Smooth muscle cell (in vitro differentiated cells): ENCODE measurements around the gene LUC7L3. TPM values are rescaled to one million over a fixed set of nuclear protein-coding genes. Genes with fewer than 3 reads are reported as not detected.

Source experiments
- DNase-seq: peaks from one replicate; lab custom pipeline; 2025; ENCODE audit not compliant: unreplicated experiment; lab: John Stamatoyannopoulos, UW
- H2AFZ ChIP-seq: fragments of 200-600 bp; sonication (generic); 2 replicates; pipeline ENCODE4 v1.6.0; 2016; ENCODE audit warnings: antibody characterized with exemption, low read depth, mild to moderate bottlenecking
- H3F3A ChIP-seq: fragments of 200-600 bp; sonication (generic); 2 replicates; pipeline ENCODE4 v1.6.0; 2017; ENCODE audit warnings: antibody characterized with exemption, low read depth
- H3K27ac ChIP-seq: fragments of 200-600 bp; sonication (generic); 2 replicates; pipeline ENCODE4 v1.5.1; 2016; ENCODE audit warnings: low read depth, mild to moderate bottlenecking
- H3K27me3 ChIP-seq: fragments of 200-600 bp; sonication (generic); 2 replicates; pipeline ENCODE4 v1.6.1; 2016; ENCODE audit warnings: low read depth, mild to moderate bottlenecking
- H3K36me3 ChIP-seq: fragments of 200-600 bp; sonication (generic); 2 replicates; pipeline ENCODE4 v1.5.1; 2016; ENCODE audit warnings: low read depth
- H3K4me1 ChIP-seq: fragments of 200-600 bp; sonication (generic); 2 replicates; pipeline ENCODE4 v1.5.1; 2016; ENCODE audit warnings: low read depth
- H3K4me2 ChIP-seq: fragments of 200-600 bp; sonication (generic); 2 replicates; pipeline ENCODE4 v1.6.0; 2016; ENCODE audit warnings: mild to moderate bottlenecking
- H3K4me3 ChIP-seq: fragments of 200-600 bp; sonication (generic); 2 replicates; pipeline ENCODE4 v1.5.1; 2016; ENCODE audit warnings: mild to moderate bottlenecking
- H3K79me2 ChIP-seq: fragments of 200-600 bp; sonication (generic); 2 replicates; pipeline ENCODE4 v1.6.0; 2016; ENCODE audit warnings: low read depth, mild to moderate bottlenecking
- H3K9ac ChIP-seq: fragments of 200-600 bp; sonication (generic); 2 replicates; pipeline ENCODE4 v1.6.0; 2016; ENCODE audit warnings: low read depth
- H3K9me3 ChIP-seq: fragments of 200-600 bp; sonication (generic); replicated peaks from 2 replicates; pipeline ENCODE4 v1.5.1; 2016; ENCODE audit warnings: low read depth
- H4K20me1 ChIP-seq: fragments of 200-600 bp; sonication (generic); 2 replicates; pipeline ENCODE4 v1.6.0; 2016; ENCODE audit warnings: low read depth
- CTCF ChIP-seq: fragments of 200-600 bp; sonication (generic); IDR thresholded peaks from 2 replicates; pipeline ENCODE4 v1.5.1; 2017; ENCODE audit warnings: borderline replicate concordance, mild to moderate bottlenecking, antibody characterized with exemption; ENCODE audit not compliant: insufficient read depth, poor library complexity, severe bottlenecking
- WGBS: methylation state at CpG from one replicate; pipeline ENCODE4 v1.1.7; 2016; ENCODE audit warnings: low lambda C conversion rate; 5-methylcytosine and 5-hydroxymethylcytosine counted together
- polyA plus RNA-seq: library from polyadenylated mRNA; unstranded; fragments of >200 nt; fragmentation: Nextera tagmentation; extraction: Ambion mirVana; gene quantifications from 2 replicates; pipeline ENCODE4 v1.2.1, GENCODE V29; 2016
- total RNA-seq: library from RNA; depleted of rRNA; stranded (reverse); fragments of >200 nt; gene quantifications from 2 replicates; pipeline ENCODE4 v1.2.3, GENCODE V29; 2014

LUC7L3 gene
- total and polyA plus RNA-seq, 2 experiments from 2014 or later, result 75.9 to 77.8 TPM

DNA sequence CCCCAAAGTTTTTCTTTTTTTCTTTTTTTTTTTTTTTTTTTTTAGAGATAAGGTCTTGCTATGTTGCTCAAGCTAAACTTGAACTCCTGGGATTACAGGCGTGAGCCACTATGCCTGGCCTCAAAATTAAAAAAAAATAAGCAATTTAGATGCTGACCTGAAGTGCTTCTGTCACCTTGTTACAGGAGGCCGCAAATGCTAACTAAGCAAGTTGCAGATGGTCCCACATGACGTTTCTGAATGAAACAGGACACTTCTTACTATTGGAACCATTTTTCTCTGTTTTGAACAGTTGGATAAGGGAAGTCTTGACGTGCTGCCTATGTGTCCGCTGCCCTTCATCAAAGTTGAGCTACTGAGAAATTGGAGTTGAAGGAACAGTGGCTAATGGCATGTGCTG lies 39.1 kb downstream of the LUC7L3 start:
- Histone ChIP-seq H3F3A (peaks cover 18% of the 10 kb centered on the region), H3K9me3 (no peaks in the 10 kb centered on the region), H3K4me1 (no peaks in the 10 kb centered on the region), H3K27me3 (no peaks in the 10 kb centered on the region), H3K27ac (no peak overlapping the region), H4K20me1 (no peaks in the 10 kb centered on the region), H3K9ac (no peak overlapping the region), H3K4me2 (no peak overlapping the region), H2AFZ (no peak overlapping the region), H3K79me2 (no peaks in the 10 kb centered on the region), H3K4me3 (no peak overlapping the region), H3K36me3 (no peaks in the 10 kb centered on the region)
- DNase-seq, result no peak
- 78% methylated on average over 5 of the region's 5 CpGs for WGBS
- no peak for TF ChIP-seq CTCF

DNA sequence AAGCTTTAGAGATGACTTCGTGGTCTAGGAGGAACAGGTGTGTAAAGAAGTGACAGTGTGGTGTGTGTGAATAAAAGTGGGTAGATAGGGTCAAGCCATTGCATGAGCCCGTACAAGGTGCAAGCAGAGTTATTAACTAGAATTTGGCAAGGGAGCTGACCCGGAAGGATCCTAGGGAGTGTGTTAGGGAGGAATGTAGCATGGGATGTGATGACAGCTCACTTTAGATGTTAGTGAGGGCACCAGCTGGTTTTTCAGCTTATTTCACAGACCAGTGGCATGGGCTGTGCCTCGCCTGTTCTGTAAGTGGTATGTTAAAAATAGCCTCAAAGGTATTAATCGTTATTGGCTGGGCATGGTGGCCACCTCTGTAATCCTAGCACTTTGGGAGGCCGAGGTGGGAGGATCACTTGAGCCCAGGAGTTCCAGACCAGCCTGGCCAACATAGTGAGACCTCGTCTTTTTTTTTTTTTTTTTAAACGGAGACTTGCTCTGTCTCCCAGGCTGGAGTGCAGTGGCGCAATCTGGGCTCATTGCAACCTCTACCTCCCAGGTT lies 39.7 kb downstream of the LUC7L3 start:
- Histone ChIP-seq H3K9me3 (no peaks in the 10 kb centered on the region), H2AFZ (no peak overlapping the region), H3K36me3 (no peaks in the 10 kb centered on the region), H3K27me3 (no peaks in the 10 kb centered on the region), H4K20me1 (no peaks in the 10 kb centered on the region), H3K4me2 (no peak overlapping the region), H3K79me2 (no peaks in the 10 kb centered on the region), H3K9ac (no peak overlapping the region), H3F3A (peaks cover 18% of the 10 kb centered on the region), H3K4me1 (no peaks in the 10 kb centered on the region), H3K27ac (no peak overlapping the region), H3K4me3 (no peak overlapping the region)
- TF ChIP-seq CTCF, result no peak
- no peak for DNase-seq
- WGBS, result 85% methylated on average over 9 of the region's 9 CpGs

DNA sequence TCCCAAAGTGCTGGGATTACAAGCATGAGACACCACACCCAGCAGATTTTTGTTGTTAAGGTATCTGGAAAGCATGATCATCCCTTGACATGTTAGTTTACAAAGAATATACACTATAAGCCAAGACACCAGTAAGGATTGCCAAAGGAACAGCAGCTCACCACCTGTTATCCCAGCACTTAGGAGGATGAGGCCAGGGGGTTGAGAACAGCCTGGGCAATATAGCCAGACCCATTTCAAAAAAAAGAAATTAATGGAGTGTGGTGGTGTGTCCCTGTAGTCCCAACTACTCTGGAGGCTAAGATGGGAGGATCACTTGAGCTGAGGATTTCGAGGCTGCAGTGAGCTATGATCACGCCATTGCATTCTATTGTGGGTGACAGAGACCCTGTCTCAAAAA lies 42.8 kb downstream of the LUC7L3 start:
- Histone ChIP-seq H3K27ac (no peak overlapping the region), H3K4me1 (no peaks in the 10 kb centered on the region), H4K20me1 (no peaks in the 10 kb centered on the region), H3K36me3 (no peaks in the 10 kb centered on the region), H3K9me3 (no peaks in the 10 kb centered on the region), H3K79me2 (no peaks in the 10 kb centered on the region), H3K4me2 (no peak overlapping the region), H3K4me3 (no peak overlapping the region), H3K9ac (no peak overlapping the region), H3K27me3 (no peaks in the 10 kb centered on the region), H2AFZ (no peak overlapping the region), H3F3A (no peaks in the 10 kb centered on the region)
- no peak for TF ChIP-seq CTCF
- DNase-seq, result no peak
- 96% methylated on average over 2 of the region's 2 CpGs for WGBS
